B cell (primary cell): ENCODE measurements around the gene CATSPERD. TPM values are rescaled to one million over a fixed set of nuclear protein-coding genes. Genes with fewer than 3 reads are reported as not detected.

Source experiments
- ATAC-seq: fragments of 200-7000 bp; cut with Tn5 transposase; one replicate; pipeline ENCODE4 v1.10.0; 2021; ENCODE audit warnings: low read depth, mild to moderate bottlenecking, moderate number of reproducible peaks, moderate library complexity
- CTCF ChIA-PET: fragments of 350-600 bp; sonication (Branson Sonifier 250); formaldehyde crosslinking; loops from one replicate; lab custom pipeline; 2021; ENCODE audit warnings: antibody characterized with exemption, inconsistent platforms; lab: Charles Lee
- POLR2A ChIA-PET: fragments of 350-600 bp; sonication (Branson Sonifier 250); formaldehyde crosslinking; loops from one replicate; lab custom pipeline; 2021; ENCODE audit warnings: antibody characterized with exemption; lab: Charles Lee
- DNase-seq: peaks from one replicate; pipeline ENCODE4 v3.0.0; 2013
- H2AFZ ChIP-seq: 2 replicates; pipeline ENCODE4 v1.6.1; 2012; ENCODE audit warnings: mild to moderate bottlenecking, low read depth, low read length; ENCODE audit not compliant: insufficient read depth, poor library complexity, severe bottlenecking
- H3K27ac ChIP-seq, 2 donors: 1 replicate in 1 of 2; 2 replicates in 1 of 2; pipeline ENCODE4 v1.5.1; 2012 to 2013; ENCODE audit warnings: low read length in 2 of 2, mild to moderate bottlenecking in 2 of 2, moderate library complexity in 1 of 2
- H3K27me3 ChIP-seq, 4 experiments: fragments of 200-600 bp in 1 of 4; sonication (generic) in 1 of 4; replicated peaks in 1 of 4; 1 replicate in 2 of 4; 2 replicates in 2 of 4; pipeline versions ENCODE4 v1.6.1 to v1.7.0; 2013 to 2016; ENCODE audit warnings: low read length in 3 of 4, mild to moderate bottlenecking in 2 of 4, mixed read lengths in 1 of 4, moderate library complexity in 1 of 4; ENCODE audit not compliant: insufficient read depth in 4 of 4, control insufficient read depth in 3 of 4; ENCODE audit errors: control extremely low read depth in 1 of 4
- H3K36me3 ChIP-seq, 2 experiments: replicated peaks in 1 of 2; 1 replicate in 1 of 2; 2 replicates in 1 of 2; pipeline versions ENCODE4 v1.6.1 to v1.7.1; 2013; ENCODE audit warnings: low read length in 1 of 2; ENCODE audit not compliant: insufficient read depth in 2 of 2, control insufficient read depth in 1 of 2; ENCODE audit errors: control extremely low read depth in 1 of 2, extremely low read depth in 1 of 2
- H3K4me1 ChIP-seq, 2 donors: fragments of 200-600 bp in 1 of 2; sonication (generic) in 1 of 2; 1 replicate in 1 of 2; 2 replicates in 1 of 2; pipeline versions ENCODE4 v1.5.1 to v1.6.1; 2013 to 2017; ENCODE audit warnings: low read length in 2 of 2; ENCODE audit not compliant: control insufficient read depth in 2 of 2, insufficient read depth in 2 of 2
- H3K4me2 ChIP-seq: replicated peaks from 2 replicates; pipeline ENCODE3; 2012; ENCODE audit warnings: mild to moderate bottlenecking, low read depth, low read length; ENCODE audit not compliant: poor library complexity, severe bottlenecking
- H3K4me3 ChIP-seq, 5 experiments: fragments of 200-600 bp in 1 of 5; sonication (generic) in 1 of 5; 1 replicate in 3 of 5; 2 replicates in 2 of 5; pipeline versions ENCODE4 v1.5.1 to v1.7.0; 2011 to 2016; ENCODE audit warnings: low read length in 4 of 5, mild to moderate bottlenecking in 4 of 5, low read depth in 2 of 5, control low read depth in 1 of 5, moderate library complexity in 1 of 5; ENCODE audit not compliant: insufficient read depth in 1 of 5; ENCODE audit errors: control extremely low read depth in 1 of 5, extremely low read depth in 1 of 5
- H3K79me2 ChIP-seq: fragments of 200-600 bp; sonication (generic); one replicate; pipeline ENCODE4 v1.6.0; 2016; ENCODE audit warnings: low read length; ENCODE audit not compliant: control insufficient read depth, insufficient read depth
- H3K9ac ChIP-seq: fragments of 200-600 bp; sonication (generic); 2 replicates; pipeline ENCODE4 v1.6.1; 2017; ENCODE audit warnings: mild to moderate bottlenecking, low read length, moderate library complexity
- H3K9me3 ChIP-seq, 3 donors: one replicate each; pipeline versions ENCODE4 v1.6.1 to v1.7.1; 2013; ENCODE audit warnings: low read length in 2 of 3; ENCODE audit not compliant: control insufficient read depth in 2 of 3, insufficient read depth in 1 of 3; ENCODE audit errors: control extremely low read depth in 1 of 3
- H4K20me1 ChIP-seq: 2 replicates; pipeline ENCODE4 v1.6.0; 2012; ENCODE audit warnings: mild to moderate bottlenecking, low read length; ENCODE audit not compliant: insufficient read depth, control insufficient read depth, poor library complexity, severe bottlenecking
- H3K27ac Mint-ChIP-seq: one replicate; pipeline ENCODE4 v1.8.0; 2021; ENCODE audit warnings: mixed read lengths
- H3K27me3 Mint-ChIP-seq: one replicate; pipeline ENCODE4 v1.8.0; 2021; ENCODE audit warnings: mixed read lengths
- H3K4me1 Mint-ChIP-seq: one replicate; pipeline ENCODE4 v1.8.0; 2021; ENCODE audit warnings: mixed read lengths
- H3K4me3 Mint-ChIP-seq: one replicate; pipeline ENCODE4 v1.8.0; 2021; ENCODE audit warnings: mixed read lengths
- H3K9me3 Mint-ChIP-seq: one replicate; pipeline ENCODE4 v1.8.0; 2022; ENCODE audit warnings: mixed read lengths; ENCODE audit not compliant: insufficient read depth
- EZH2 ChIP-seq: IDR thresholded peaks from 2 replicates; pipeline ENCODE4 v1.6.1; 2012; ENCODE audit warnings: borderline replicate concordance, low read depth, mild to moderate bottlenecking, moderate library complexity, low read length; ENCODE audit not compliant: insufficient read depth, poor library complexity, severe bottlenecking
- WGBS: methylation state at CpG from one replicate; pipeline ENCODE4 v1.1.5; 2013; ENCODE audit warnings: missing lambda C conversion rate; ENCODE audit not compliant: insufficient coverage; 5-methylcytosine and 5-hydroxymethylcytosine counted together
- intact Hi-C: fragments of 100-400 bp; cut with micrococcal nuclease; formaldehyde crosslinking; loops from one replicate; pipeline ENCODE4 v1.10.0; 2022
- polyA plus RNA-seq: library from polyadenylated mRNA; depleted of rRNA; stranded (reverse); fragments of >200 nt; gene quantifications from 2 replicates; pipeline ENCODE4 v1.2.3, GENCODE V29; 2012
- total RNA-seq, 2 donors: library from RNA; stranded (reverse); fragments of 120-200 nt in 1 of 2; gene quantifications; 1 replicate in 1 of 2; 2 replicates in 1 of 2; pipeline versions ENCODE4 v1.2.3 to v1.2.4, GENCODE V29; 2013 to 2022
- TF ChIP-seq, protein P1 (sequence below): fragments of 200-600 bp; IDR thresholded peaks from one replicate; pipeline ENCODE4 v1.8.0; 2022; ENCODE audit warnings: antibody characterized with exemption, mild to moderate bottlenecking

The CATSPERD gene
- total and polyA plus RNA-seq, 2 donors (not counting 1 experiment from before 2014, with no cell fraction given) = not detected

- no peak overlapping the region for H3K4me3 ChIP-seq
- Mint-ChIP-seq H3K4me1 (peaks cover 7% of the 10 kb centered on the region), H3K9me3 (no peaks in the 10 kb centered on the region), H3K27me3 (peaks cover 13% of the 10 kb centered on the region), H3K27ac (no peak overlapping the region), H3K4me3 (no peak overlapping the region)
- H3K9ac ChIP-seq = no peak overlapping the region
- H3K9me3 ChIP-seq = peaks cover 0 to 37% (median 0%) of the 10 kb centered on the region in 3 donors
- CTCF ChIA-PET = no interaction called here
- WGBS = 74% methylated on average over 27 of the region's 30 CpGs
- ATAC-seq (no peak), DNase-seq (no peak)
- no peaks in the 10 kb centered on the region for H3K36me3 ChIP-seq
- TF ChIP-seq EZH2 = no peak
- TF ChIP-seq, protein P1, sequence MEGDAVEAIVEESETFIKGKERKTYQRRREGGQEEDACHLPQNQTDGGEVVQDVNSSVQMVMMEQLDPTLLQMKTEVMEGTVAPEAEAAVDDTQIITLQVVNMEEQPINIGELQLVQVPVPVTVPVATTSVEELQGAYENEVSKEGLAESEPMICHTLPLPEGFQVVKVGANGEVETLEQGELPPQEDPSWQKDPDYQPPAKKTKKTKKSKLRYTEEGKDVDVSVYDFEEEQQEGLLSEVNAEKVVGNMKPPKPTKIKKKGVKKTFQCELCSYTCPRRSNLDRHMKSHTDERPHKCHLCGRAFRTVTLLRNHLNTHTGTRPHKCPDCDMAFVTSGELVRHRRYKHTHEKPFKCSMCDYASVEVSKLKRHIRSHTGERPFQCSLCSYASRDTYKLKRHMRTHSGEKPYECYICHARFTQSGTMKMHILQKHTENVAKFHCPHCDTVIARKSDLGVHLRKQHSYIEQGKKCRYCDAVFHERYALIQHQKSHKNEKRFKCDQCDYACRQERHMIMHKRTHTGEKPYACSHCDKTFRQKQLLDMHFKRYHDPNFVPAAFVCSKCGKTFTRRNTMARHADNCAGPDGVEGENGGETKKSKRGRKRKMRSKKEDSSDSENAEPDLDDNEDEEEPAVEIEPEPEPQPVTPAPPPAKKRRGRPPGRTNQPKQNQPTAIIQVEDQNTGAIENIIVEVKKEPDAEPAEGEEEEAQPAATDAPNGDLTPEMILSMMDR = no peak
- POLR2A ChIA-PET = no interaction called here
- intact Hi-C loops = no loop called here
- H3K27me3 ChIP-seq = peaks cover 0 to 3% (median 0%) of the 10 kb centered on the region in 4 experiments
- H3K4me2 ChIP-seq = no peak overlapping the region
- H2AFZ ChIP-seq = no peak overlapping the region
- H4K20me1 ChIP-seq = no peaks in the 10 kb centered on the region
- H3K27ac ChIP-seq = no peak overlapping the region
- peaks cover 5 to 10% of the 10 kb centered on the region in 2 donors for H3K4me1 ChIP-seq
- no peaks in the 10 kb centered on the region for H3K79me2 ChIP-seq
Measured at GRCh38 chr19:5822181-5822844, 101.9 kb downstream of the CATSPERD start.

DNA sequence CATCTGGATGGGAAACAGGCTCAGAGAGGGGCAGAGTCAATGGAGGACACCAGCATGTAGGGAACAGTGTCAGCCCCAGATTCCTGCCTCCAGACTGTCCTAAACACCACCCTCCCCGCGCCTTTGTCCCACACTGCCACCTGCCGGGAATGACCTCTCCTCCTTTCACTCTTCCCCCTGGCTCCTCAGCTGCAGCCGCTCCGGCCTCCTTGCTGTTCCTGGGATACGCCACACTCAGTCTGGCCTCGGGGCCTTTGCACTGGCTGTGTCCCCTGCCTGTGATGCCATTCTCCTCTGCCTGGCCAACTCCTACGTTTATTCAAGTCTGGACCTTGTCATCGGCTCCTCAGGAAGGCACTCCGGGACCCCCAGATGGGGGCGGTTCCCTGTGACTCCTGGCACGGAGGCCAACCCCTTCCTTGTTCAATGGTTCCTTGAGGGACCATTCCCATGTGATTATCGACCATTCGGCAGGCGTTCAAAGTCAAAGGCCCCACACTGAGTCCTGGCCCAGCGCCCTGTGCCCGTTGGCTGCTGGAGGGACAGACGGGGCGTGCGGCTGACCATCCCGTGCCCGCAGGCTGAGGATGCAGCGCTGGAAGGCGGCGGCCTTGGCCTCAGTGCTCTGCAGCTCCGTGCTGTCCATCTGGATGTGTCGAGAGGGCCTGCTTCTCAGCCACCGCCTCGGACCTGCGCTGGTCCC lies 103.3 kb downstream of the CATSPERD start:
- no peak overlapping the region for H3K4me3 ChIP-seq
- Mint-ChIP-seq H3K9me3 (no peaks in the 10 kb centered on the region), H3K27me3 (peaks cover 7% of the 10 kb centered on the region), H3K27ac (no peak overlapping the region), H3K4me1 (peaks cover 15% of the 10 kb centered on the region), H3K4me3 (no peak overlapping the region)
- H4K20me1 ChIP-seq = no peaks in the 10 kb centered on the region
- no peak overlapping the region for H2AFZ ChIP-seq
- ChIA-PET POLR2A (no interaction called here), CTCF (interaction anchor here (0.6 kb wide), 1 partner anchor 29 kb away, joined by 3 read pairs; no protein-coding TSS in a partner anchor)
- ATAC-seq = no peak
- H3K36me3 ChIP-seq = no peaks in the 10 kb centered on the region
- H3K9me3 ChIP-seq = peaks cover 0 to 47% (median 0%) of the 10 kb centered on the region in 3 donors
- no peak overlapping the region for H3K9ac ChIP-seq
- peaks cover 8 to 20% of the 10 kb centered on the region in 2 donors for H3K4me1 ChIP-seq
- peaks cover 0 to 11% (median 3%) of the 10 kb centered on the region in 4 experiments for H3K27me3 ChIP-seq
- no peak overlapping the region for H3K27ac ChIP-seq
- no peak for DNase-seq
- no peaks in the 10 kb centered on the region for H3K79me2 ChIP-seq
- TF ChIP-seq, protein P1 = no peak
- no peak for TF ChIP-seq EZH2
- no peak overlapping the region for H3K4me2 ChIP-seq
- WGBS = 91% methylated on average over 30 of the region's 30 CpGs
- intact Hi-C loops = no loop called here
